ENCODE results near the gene MAP10.

Gene MAP10

GRCh38 chr1:232822530-232822929 is 17.3 kb downstream of the MAP10 start:
- Histone ChIP-seq H3K79me2 (ENCODE audit: low read length) (no peaks in the 10 kb centered on the region), H3K27me3 (replicated peaks; ENCODE audit: insufficient read depth, low read length) (no peaks in the 10 kb centered on the region), H3K4me2 (ENCODE audit: low read depth, low read length) (no peak overlapping the region), H3K36me3 (replicated peaks; ENCODE audit: insufficient read depth, low read length) (no peaks in the 10 kb centered on the region), H3K9me3 (replicated peaks; ENCODE audit: insufficient read depth, low read length) (no peaks in the 10 kb centered on the region), H3K9ac (ENCODE audit: low read length) (no peak overlapping the region), H3F3A (ENCODE audit: insufficient read depth, low read length) (no peaks in the 10 kb centered on the region), H4K20me1 (ENCODE audit: insufficient read depth, low read length) (no peaks in the 10 kb centered on the region), H3K4me1 (ENCODE audit: low read length) (no peaks in the 10 kb centered on the region), H2AFZ (ENCODE audit: low read length) (no peak overlapping the region), H3K4me3 (ENCODE audit: low read length) (no peak overlapping the region), H3K27ac (ENCODE audit: low read length) (no peak overlapping the region), H3K9me2 (replicated peaks; ENCODE audit: insufficient read depth, low read length) (no peaks in the 10 kb centered on the region)
- TF ChIP-seq, protein P1, sequence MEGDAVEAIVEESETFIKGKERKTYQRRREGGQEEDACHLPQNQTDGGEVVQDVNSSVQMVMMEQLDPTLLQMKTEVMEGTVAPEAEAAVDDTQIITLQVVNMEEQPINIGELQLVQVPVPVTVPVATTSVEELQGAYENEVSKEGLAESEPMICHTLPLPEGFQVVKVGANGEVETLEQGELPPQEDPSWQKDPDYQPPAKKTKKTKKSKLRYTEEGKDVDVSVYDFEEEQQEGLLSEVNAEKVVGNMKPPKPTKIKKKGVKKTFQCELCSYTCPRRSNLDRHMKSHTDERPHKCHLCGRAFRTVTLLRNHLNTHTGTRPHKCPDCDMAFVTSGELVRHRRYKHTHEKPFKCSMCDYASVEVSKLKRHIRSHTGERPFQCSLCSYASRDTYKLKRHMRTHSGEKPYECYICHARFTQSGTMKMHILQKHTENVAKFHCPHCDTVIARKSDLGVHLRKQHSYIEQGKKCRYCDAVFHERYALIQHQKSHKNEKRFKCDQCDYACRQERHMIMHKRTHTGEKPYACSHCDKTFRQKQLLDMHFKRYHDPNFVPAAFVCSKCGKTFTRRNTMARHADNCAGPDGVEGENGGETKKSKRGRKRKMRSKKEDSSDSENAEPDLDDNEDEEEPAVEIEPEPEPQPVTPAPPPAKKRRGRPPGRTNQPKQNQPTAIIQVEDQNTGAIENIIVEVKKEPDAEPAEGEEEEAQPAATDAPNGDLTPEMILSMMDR (IDR thresholded peaks at IDR 0.05; ENCODE audit: low read length) = no peak
- TF ChIP-seq EZH2phosphoT487 (IDR thresholded peaks at IDR 0.05; ENCODE audit: low read length) (no peak), EZH2 (optimal IDR thresholded peaks at IDR 0.05; ENCODE audit: low read depth, low read length) (no peak)
- DNase-seq = no peak

DNA sequence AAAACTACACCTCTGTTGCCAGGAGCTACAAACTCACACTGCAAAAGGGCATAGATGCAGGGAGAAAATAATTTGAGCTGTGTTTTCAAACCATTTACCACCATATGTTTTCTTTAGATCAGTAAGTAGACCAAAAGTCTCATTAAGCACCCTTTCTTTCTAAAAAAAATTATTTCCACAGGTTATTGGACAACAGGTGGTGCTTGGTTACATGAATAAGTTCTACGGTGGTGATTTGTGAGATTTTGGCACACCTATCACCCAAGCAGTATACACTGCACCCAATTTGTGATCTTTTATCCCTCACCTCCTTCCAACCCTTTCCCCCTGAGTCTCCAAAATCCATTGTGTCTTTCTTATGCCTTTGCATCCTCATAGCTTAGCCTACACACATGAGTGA is 21.1 kb downstream of the MAP10 start:
- no peak overlapping the region for H3K4me2 ChIP-seq (ENCODE audit: low read depth, low read length)
- no peaks in the 10 kb centered on the region for H3K4me1 ChIP-seq (ENCODE audit: low read length)
- no peaks in the 10 kb centered on the region for H4K20me1 ChIP-seq (ENCODE audit: insufficient read depth, low read length)
- H3K4me3 ChIP-seq (ENCODE audit: low read length) = no peak overlapping the region
- no peak overlapping the region for H3K9ac ChIP-seq (ENCODE audit: low read length)
- H3K36me3 ChIP-seq (replicated peaks; ENCODE audit: insufficient read depth, low read length) = no peaks in the 10 kb centered on the region
- H2AFZ ChIP-seq (ENCODE audit: low read length) = no peak overlapping the region
- no peak for DNase-seq
- H3K27ac ChIP-seq (ENCODE audit: low read length) = no peak overlapping the region
- no peaks in the 10 kb centered on the region for H3K79me2 ChIP-seq (ENCODE audit: low read length)
- H3K27me3 ChIP-seq (replicated peaks; ENCODE audit: insufficient read depth, low read length) = no peaks in the 10 kb centered on the region
- no peaks in the 10 kb centered on the region for H3K9me3 ChIP-seq (replicated peaks; ENCODE audit: insufficient read depth, low read length)
- no peaks in the 10 kb centered on the region for H3F3A ChIP-seq (ENCODE audit: insufficient read depth, low read length)
- H3K9me2 ChIP-seq (replicated peaks; ENCODE audit: insufficient read depth, low read length) = no peaks in the 10 kb centered on the region
- TF ChIP-seq, protein P1 (IDR thresholded peaks at IDR 0.05; ENCODE audit: low read length) = no peak
- TF ChIP-seq EZH2phosphoT487 (IDR thresholded peaks at IDR 0.05; ENCODE audit: low read length) = no peak
- TF ChIP-seq EZH2 (optimal IDR thresholded peaks at IDR 0.05; ENCODE audit: low read depth, low read length) = no peak

GRCh38 chr1:232830661-232831060 is 25.4 kb downstream of the MAP10 start:
- no peak for TF ChIP-seq EZH2phosphoT487 (IDR thresholded peaks at IDR 0.05; ENCODE audit: low read length)
- TF ChIP-seq, protein P1 (IDR thresholded peaks at IDR 0.05; ENCODE audit: low read length) = no peak
- TF ChIP-seq EZH2 (optimal IDR thresholded peaks at IDR 0.05; ENCODE audit: low read depth, low read length) = no peak
- Histone ChIP-seq H3K27me3 (replicated peaks; ENCODE audit: insufficient read depth, low read length) (no peaks in the 10 kb centered on the region), H3K27ac (ENCODE audit: low read length) (no peak overlapping the region), H3K36me3 (replicated peaks; ENCODE audit: insufficient read depth, low read length) (no peaks in the 10 kb centered on the region), H3K9me2 (replicated peaks; ENCODE audit: insufficient read depth, low read length) (no peaks in the 10 kb centered on the region), H3F3A (ENCODE audit: insufficient read depth, low read length) (no peaks in the 10 kb centered on the region), H3K9me3 (replicated peaks; ENCODE audit: insufficient read depth, low read length) (no peaks in the 10 kb centered on the region), H3K9ac (ENCODE audit: low read length) (no peak overlapping the region), H4K20me1 (ENCODE audit: insufficient read depth, low read length) (no peaks in the 10 kb centered on the region), H3K79me2 (ENCODE audit: low read length) (no peaks in the 10 kb centered on the region), H2AFZ (ENCODE audit: low read length) (no peak overlapping the region), H3K4me1 (ENCODE audit: low read length) (no peaks in the 10 kb centered on the region), H3K4me3 (ENCODE audit: low read length) (no peak overlapping the region), H3K4me2 (ENCODE audit: low read depth, low read length) (no peak overlapping the region)
- no peak for DNase-seq
